Mucosa of rectum (tissue), 2 donors: Measurements from ENCODE around the gene CDH13.

Experiments
- H3K27ac ChIP-seq, 2 donors: one replicate each; pipeline ENCODE4 v1.7.0; 2013; ENCODE audit warnings: inconsistent platforms in 2 of 2, low read depth in 2 of 2, low read length in 2 of 2
- H3K27me3 ChIP-seq, 2 donors: one replicate each; pipeline ENCODE4 v1.7.0; 2013; ENCODE audit warnings: low read length in 2 of 2; ENCODE audit not compliant: control insufficient read depth in 2 of 2, insufficient read depth in 2 of 2
- H3K36me3 ChIP-seq, 2 donors: one replicate each; pipeline ENCODE4 v1.7.0; 2013; ENCODE audit warnings: low read length in 2 of 2; ENCODE audit not compliant: control insufficient read depth in 2 of 2, insufficient read depth in 2 of 2
- H3K4me1 ChIP-seq, 2 donors: one replicate each; pipeline ENCODE4 v1.7.0; 2013; ENCODE audit warnings: low read length in 2 of 2, mild to moderate bottlenecking in 1 of 2; ENCODE audit not compliant: control insufficient read depth in 2 of 2, insufficient read depth in 2 of 2
- H3K4me3 ChIP-seq, 2 donors: one replicate each; pipeline ENCODE4 v1.7.0; 2013; ENCODE audit warnings: low read length in 2 of 2
- H3K9ac ChIP-seq, 2 donors: one replicate each; pipeline ENCODE4 v1.7.0; 2013; ENCODE audit warnings: low read length in 2 of 2, low read depth in 1 of 2, mild to moderate bottlenecking in 1 of 2
- H3K9me3 ChIP-seq, 2 donors: one replicate each; pipeline ENCODE4 v1.7.0; 2013; ENCODE audit warnings: low read length in 2 of 2; ENCODE audit not compliant: control insufficient read depth in 2 of 2
- donor health status: healthy.
- donor health status: Normal muscosa, but diverticular disease.

Gene CDH13

DNA sequence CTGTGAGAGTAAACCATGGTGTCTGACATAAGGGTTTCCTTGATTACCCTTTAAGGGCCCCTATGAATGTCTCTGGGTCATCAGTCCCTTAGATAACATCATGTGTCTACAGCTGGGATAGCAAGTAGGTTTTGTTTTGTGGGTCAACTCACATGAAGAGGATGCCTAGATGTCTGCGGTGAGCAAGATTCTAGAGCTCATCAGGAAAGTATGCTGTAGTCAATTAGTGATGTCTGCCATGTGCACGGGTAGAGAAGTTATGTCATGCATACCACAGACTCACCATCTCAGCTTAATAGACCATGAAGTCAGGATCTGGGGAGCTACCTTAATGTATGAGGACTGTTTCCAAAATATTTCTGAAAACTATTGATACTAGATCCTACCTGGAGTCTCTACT is 57.5 kb downstream of the CDH13 start:
- H3K4me3 ChIP-seq = no peak overlapping the region

DNA sequence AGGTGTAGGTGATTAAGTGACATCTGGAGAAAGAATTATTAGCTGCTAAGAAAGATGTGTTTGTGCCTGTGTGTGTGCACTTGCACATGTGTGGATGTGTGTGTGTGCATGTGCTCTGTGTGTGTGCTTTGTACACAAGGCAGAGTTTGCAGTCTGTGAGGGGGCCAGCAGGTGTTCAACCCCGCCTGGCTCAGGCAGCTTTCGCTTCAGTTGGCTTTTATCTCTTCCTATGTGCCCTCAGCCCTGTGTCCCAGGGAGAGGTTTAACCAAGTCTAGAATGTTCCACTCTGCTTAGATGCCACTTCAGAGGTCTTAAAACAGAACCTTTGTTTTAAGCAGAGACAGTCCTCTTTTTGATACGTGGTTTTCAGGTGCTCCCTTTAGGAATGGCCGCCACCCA is 58.8 kb downstream of the CDH13 start:
- H3K4me1 ChIP-seq = no peaks in the 10 kb centered on the region
- H3K27me3 ChIP-seq = no peaks in the 10 kb centered on the region
- no peak overlapping the region for H3K9ac ChIP-seq
- H3K4me3 ChIP-seq = no peak overlapping the region
- no peaks in the 10 kb centered on the region for H3K36me3 ChIP-seq
- H3K9me3 ChIP-seq = no peaks in the 10 kb centered on the region
- no peak overlapping the region for H3K27ac ChIP-seq

More for the DNA sequence above, 57.5 kb downstream of the CDH13 start:
- no peaks in the 10 kb centered on the region for H3K4me1 ChIP-seq
- H3K9ac ChIP-seq = no peak overlapping the region
- H3K27me3 ChIP-seq = no peaks in the 10 kb centered on the region
- H3K27ac ChIP-seq = no peak overlapping the region
- H3K36me3 ChIP-seq = no peaks in the 10 kb centered on the region
- no peaks in the 10 kb centered on the region for H3K9me3 ChIP-seq

GRCh38 chr16:82694239-82694874 is 67.6 kb downstream of the CDH13 start:
- Histone ChIP-seq H3K36me3 (no peaks in the 10 kb centered on the region), H3K9me3 (no peaks in the 10 kb centered on the region), H3K27me3 (no peaks in the 10 kb centered on the region), H3K27ac (no peak overlapping the region), H3K4me1 (no peaks in the 10 kb centered on the region), H3K9ac (no peak overlapping the region), H3K4me3 (no peak overlapping the region)

DNA sequence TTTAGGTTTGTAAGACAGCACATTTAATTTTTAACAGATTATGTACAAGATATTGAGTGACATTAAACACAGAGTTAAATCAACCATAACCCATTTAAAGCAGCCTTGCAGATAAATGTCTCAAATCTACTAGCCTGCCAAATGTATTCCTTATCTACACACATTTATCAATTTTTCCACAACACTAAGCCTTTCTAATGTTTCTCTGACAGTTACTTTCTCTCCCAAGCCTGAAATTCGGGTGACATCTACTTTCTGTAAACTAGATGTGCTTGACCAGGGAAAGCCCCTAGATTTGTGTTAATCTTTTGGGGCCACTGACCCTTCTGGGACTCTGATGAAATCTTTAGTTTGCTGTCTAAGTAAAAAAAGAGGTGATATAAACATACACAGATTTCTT is 69.0 kb downstream of the CDH13 start:
- Histone ChIP-seq H3K27me3 (no peaks in the 10 kb centered on the region), H3K4me1 (no peaks in the 10 kb centered on the region), H3K9me3 (no peaks in the 10 kb centered on the region), H3K4me3 (no peak overlapping the region), H3K9ac (no peak overlapping the region), H3K36me3 (no peaks in the 10 kb centered on the region), H3K27ac (no peak overlapping the region)

GRCh38 chr16:82699260-82699659 is 72.5 kb downstream of the CDH13 start:
- Histone ChIP-seq H3K4me1 (no peaks in the 10 kb centered on the region), H3K4me3 (no peak overlapping the region), H3K9ac (no peak overlapping the region), H3K27ac (no peak overlapping the region), H3K36me3 (no peaks in the 10 kb centered on the region), H3K9me3 (no peaks in the 10 kb centered on the region), H3K27me3 (no peaks in the 10 kb centered on the region)

DNA sequence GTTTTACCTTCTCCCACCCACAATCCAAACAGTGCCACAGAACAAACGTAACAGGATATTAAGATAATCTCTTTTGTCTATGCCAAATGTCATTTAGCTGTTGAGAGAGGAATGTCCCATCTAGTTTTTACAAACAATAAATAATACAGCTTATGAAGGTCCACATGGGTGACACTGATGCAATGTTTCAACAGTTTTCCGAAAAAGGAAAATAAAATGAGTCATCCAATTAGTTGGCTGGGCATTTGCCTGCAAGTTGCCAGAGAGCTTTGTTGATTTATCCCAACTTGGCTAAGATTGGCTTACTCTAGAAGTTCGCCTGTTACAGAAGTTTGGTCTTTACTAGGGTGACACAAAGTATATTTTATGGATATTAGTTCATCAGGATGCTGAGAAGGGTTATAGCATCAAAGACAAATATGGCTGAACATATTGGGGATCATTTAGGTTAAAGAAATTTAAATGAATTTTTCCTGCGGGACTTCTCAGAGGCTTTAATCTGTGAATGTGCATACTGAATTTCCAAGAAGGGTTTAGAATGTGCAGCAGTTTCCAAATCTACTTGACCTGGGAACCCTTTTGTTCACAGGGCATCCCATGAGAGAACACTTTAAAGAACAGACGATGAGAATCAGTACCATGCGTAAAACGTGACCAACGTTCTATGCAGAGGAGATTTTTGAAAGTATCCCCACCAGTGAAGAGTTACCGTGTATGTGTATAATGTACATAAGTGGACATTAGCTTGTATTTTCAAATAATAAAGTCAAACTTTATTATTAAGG is 73.1 kb downstream of the CDH13 start:
- Histone ChIP-seq H3K4me3 (no peak overlapping the region), H3K36me3 (no peaks in the 10 kb centered on the region), H3K27ac (no peak overlapping the region), H3K27me3 (no peaks in the 10 kb centered on the region), H3K9ac (no peak overlapping the region), H3K4me1 (no peaks in the 10 kb centered on the region), H3K9me3 (no peaks in the 10 kb centered on the region)

- Histone ChIP-seq H3K9ac (no peak overlapping the region), H3K9me3 (no peaks in the 10 kb centered on the region), H3K4me3 (no peak overlapping the region), H3K27ac (no peak overlapping the region), H3K4me1 (no peaks in the 10 kb centered on the region), H3K27me3 (no peaks in the 10 kb centered on the region), H3K36me3 (no peaks in the 10 kb centered on the region)
Observed at GRCh38 chr16:82700541-82701235, 73.9 kb downstream of the CDH13 start.

GRCh38 chr16:82701442-82701955 is 74.7 kb downstream of the CDH13 start:
- Histone ChIP-seq H3K4me1 (no peaks in the 10 kb centered on the region), H3K36me3 (no peaks in the 10 kb centered on the region), H3K27me3 (no peaks in the 10 kb centered on the region), H3K4me3 (no peak overlapping the region), H3K9me3 (no peaks in the 10 kb centered on the region), H3K27ac (no peak overlapping the region), H3K9ac (no peak overlapping the region)

GRCh38 chr16:82703161-82703560 is 76.4 kb downstream of the CDH13 start:
- Histone ChIP-seq H3K4me1 (no peaks in the 10 kb centered on the region), H3K4me3 (no peak overlapping the region), H3K36me3 (no peaks in the 10 kb centered on the region), H3K27me3 (no peaks in the 10 kb centered on the region), H3K9me3 (no peaks in the 10 kb centered on the region), H3K9ac (no peak overlapping the region), H3K27ac (no peak overlapping the region)
